ENCODE results near the gene ABLIM2. TPM values are rescaled to one million over a fixed set of nuclear protein-coding genes. Genes with fewer than 3 reads are reported as not detected.

ABLIM2 gene
- total and polyA plus RNA-seq, 10 of the 15 experiments (the other 5 are each of a cell fraction or from before 2014, with no cell fraction given): 0.03 to 0.15 (median 0.05) TPM; not detected in 7

GRCh38 chr4:7929118-7929951 lies 229.3 kb downstream of the ABLIM2 start (continued):
- TF ChIP-seq ZNF592 (IDR thresholded peaks at IDR 0.05) (no peak), SMAD1 (IDR thresholded peaks at IDR 0.05; ENCODE audit: low read depth, partially characterized antibody) (no peak)

GRCh38 chr4:7928711-7929110 lies 229.9 kb downstream of the ABLIM2 start:
- Histone ChIP-seq H3K9ac (ENCODE audit: control insufficient read depth, insufficient read depth, low read length) (no peak overlapping the region), H3K79me2 (ENCODE audit: control insufficient read depth, insufficient read depth, low read length) (no peaks in the 10 kb centered on the region), H3K36me3 (ENCODE audit: control insufficient read depth in 2 of 2, insufficient read depth in 2 of 2, low read length in 1 of 2) (no peaks in the 10 kb centered on the region), H2AFZ (ENCODE audit: control insufficient read depth, low read depth, low read length) (no peak overlapping the region), H4K20me1 (ENCODE audit: control insufficient read depth, insufficient read depth) (no peaks in the 10 kb centered on the region), H3K27me3 (replicated peaks in 1 of 2; ENCODE audit: control insufficient read depth in 2 of 2, insufficient read depth in 2 of 2, low read length in 1 of 2) (no peaks in the 10 kb centered on the region; a peak in 2 of 4 replicates), H3K9me3 (replicated peaks; ENCODE audit: control insufficient read depth, insufficient read depth, low read length) (no peaks in the 10 kb centered on the region; the same call in 2 of the 3 replicates), H3K27ac (ENCODE audit: control insufficient read depth, insufficient read depth) (no peak overlapping the region), H3K4me2 (ENCODE audit: control insufficient read depth, insufficient read depth) (no peak overlapping the region), H3K4me1 (ENCODE audit: control insufficient read depth, insufficient read depth, low read length) (no peaks in the 10 kb centered on the region), H3K4me3 (no peak overlapping the region)
- FAIRE-seq (no peak), ATAC-seq (no peak), DNase-seq (ENCODE audit: low read depth, low spot score) (no peak)
- no TSS peak for BruUV-seq (replicated peaks)
- RAD21 ChIA-PET (ENCODE audit: unreplicated experiment): interaction anchor here (0.9 kb wide), 1 partner anchor 127 kb away, joined by 3 read pairs; no protein-coding TSS in a partner anchor
- intact Hi-C loops (cut with micrococcal nuclease; ENCODE audit: unreplicated experiment) (no loop called here), in situ Hi-C loops (cut with MboI) (no loop called here)
- TF ChIP-seq CEBPZ (IDR thresholded peaks at IDR 0.05; ENCODE audit: low read depth, low read length): no peak
- no peak for TF ChIP-seq RELA (IDR thresholded peaks at IDR 0.05; ENCODE audit: borderline replicate concordance, partially characterized antibody)
- TF ChIP-seq GABPA (IDR thresholded peaks at IDR 0.05; ENCODE audit: low read depth): no peak
- WGBS (ENCODE audit: insufficient coverage, insufficient replicate concordance, low lambda C conversion rate, missing lambda C conversion rate): 41% methylated on average over 7 of the region's 7 CpGs
- CTCF ChIA-PET: no interaction called here
- POLR2A ChIA-PET: interaction anchor here (0.6 kb wide), 1 partner anchor 24 kb away, joined by 4 read pairs; no protein-coding TSS in a partner anchor
- SMC1A ChIA-PET (ENCODE audit: uncharacterized antibody, unreplicated experiment): no interaction called here
